ENCODE data around the gene MPST. TPM values are rescaled to one million over a fixed set of nuclear protein-coding genes. Genes with fewer than 3 reads are reported as not detected.
A peak's percentile ranks its signal among the peaks of the same experiment; 100 is the strongest.

Gene MPST
- total RNA-seq, 2 donors from 2014 or later: 221 to 250 TPM

GRCh38 chr22:36998620-36999351 lies 20.8 kb upstream of the MPST start:
- DNase-seq (peak in 1 of 2 donors; percentile 19), ATAC-seq (peak; percentile 38)
- intact Hi-C loops (cut with DNase I, micrococcal nuclease): no loop called here

DNA sequence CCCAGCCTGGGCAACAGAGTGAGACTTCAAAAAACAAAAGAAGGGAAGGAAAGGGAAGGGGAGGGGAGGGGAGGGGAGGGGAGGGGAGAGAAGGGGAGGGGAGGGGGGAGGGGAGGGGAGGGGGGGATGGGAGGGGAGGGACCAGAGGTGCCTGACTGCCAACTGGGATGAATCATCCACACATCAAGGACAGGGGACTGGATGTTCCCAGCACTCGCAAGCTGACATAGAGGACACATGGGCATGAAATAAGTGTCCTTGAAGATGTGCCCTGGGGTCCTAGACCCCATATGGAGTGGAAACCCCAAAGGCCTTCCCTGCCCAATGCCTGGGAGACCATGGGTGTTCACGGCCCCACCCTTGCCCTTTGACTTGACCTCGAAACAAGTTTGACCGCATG lies 20.1 kb upstream of the MPST start:
- DNase-seq: peak in 1 of 2 donors; percentile 23
- intact Hi-C loops (cut with DNase I, micrococcal nuclease): no loop called here
- ATAC-seq: no peak

DNA sequence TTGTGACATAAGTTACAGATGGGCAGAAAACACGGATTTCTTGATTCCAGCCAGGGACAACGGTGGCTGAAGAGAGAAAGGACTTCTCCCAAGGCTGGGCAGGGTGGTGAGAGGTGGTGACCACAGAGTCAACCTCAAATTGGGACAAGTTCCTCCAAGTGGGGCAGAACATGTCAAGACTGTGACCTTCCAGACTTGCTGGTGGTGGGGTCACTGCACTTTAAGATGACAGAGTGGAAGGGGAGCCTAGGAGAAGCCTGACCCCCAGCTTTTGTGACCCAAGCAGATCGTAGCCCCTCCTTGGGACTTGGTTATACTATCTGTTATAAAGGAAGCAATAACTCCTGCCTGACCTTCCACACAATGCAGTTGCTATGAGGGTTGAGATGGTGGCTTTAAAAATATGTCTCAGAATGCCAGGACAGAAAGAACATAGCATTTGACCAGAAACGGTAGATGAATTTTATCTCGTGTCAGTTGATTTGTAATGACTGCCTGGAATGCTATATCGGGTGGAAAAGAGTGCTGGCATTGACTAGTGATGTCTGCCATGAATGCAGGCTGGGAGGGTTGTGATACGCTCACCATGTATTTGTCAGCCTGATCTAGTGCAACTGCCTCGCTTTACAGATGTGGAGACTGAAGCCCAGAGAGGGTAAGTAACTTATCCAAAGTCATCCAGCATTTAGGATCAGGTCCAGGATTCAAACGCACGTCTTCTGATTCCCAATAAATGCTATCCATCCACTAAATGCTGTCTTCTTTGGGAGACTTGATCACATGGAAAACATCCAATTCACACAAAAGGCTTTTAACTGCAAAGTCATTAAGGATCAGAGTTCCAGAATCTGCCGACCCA lies 18.6 kb upstream of the MPST start:
- intact Hi-C loops (cut with DNase I, micrococcal nuclease): no loop called here
- ATAC-seq (no peak), DNase-seq (peak in 1 of 2 donors; percentile 14)

- intact Hi-C loops (cut with DNase I, micrococcal nuclease): no loop called here
- DNase-seq: peak in 1 of 2 donors; percentile 8
These were observed 17.7 kb upstream of the MPST start for GRCh38 chr22:37001826-37002225.

GRCh38 chr22:37002633-37003032 lies 16.9 kb upstream of the MPST start:
- DNase-seq (peak in 1 of 2 donors; percentile 17), ATAC-seq (no peak)
- intact Hi-C loops (cut with DNase I, micrococcal nuclease): no loop called here

More at GRCh38 chr22:37001826-37002225, 17.7 kb upstream of the MPST start:
- no peak for ATAC-seq

DNA sequence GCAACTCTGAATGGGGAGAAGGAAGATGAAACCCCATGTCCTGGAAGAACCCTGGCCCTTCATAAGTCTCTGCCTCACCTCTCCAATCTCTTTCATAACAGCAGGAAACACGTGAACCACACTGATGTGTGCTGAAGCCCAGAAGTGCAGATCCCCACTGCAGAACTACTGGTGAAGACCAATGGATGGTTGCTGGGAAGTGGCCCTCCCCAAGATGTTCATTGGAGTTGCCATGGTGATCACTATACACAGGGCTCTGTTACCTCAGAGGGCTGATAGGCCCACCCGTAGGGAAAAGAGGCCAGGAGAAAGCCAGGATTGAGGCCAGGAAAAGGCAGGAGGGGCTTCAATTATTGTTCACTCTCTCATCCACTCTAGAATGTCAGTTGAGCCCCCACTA lies 11.9 kb upstream of the MPST start:
- ATAC-seq (no peak), DNase-seq (peak in 1 of 2 donors; percentile 10)
- intact Hi-C loops (cut with DNase I, micrococcal nuclease): no loop called here

GRCh38 chr22:37008365-37008764 lies 11.2 kb upstream of the MPST start:
- intact Hi-C loops (cut with DNase I, micrococcal nuclease): no loop called here
- ATAC-seq (no peak), DNase-seq (no peak)

- peak in 1 of 2 donors; percentile 15 for DNase-seq
These were observed 10.1 kb upstream of the MPST start for GRCh38 chr22:37009490-37009889.

GRCh38 chr22:37010174-37010573 lies 9.4 kb upstream of the MPST start:
- intact Hi-C loops (cut with DNase I, micrococcal nuclease): no loop called here

More at GRCh38 chr22:37009490-37009889, 10.1 kb upstream of the MPST start:
- no peak for ATAC-seq
- intact Hi-C loops (cut with DNase I, micrococcal nuclease): no loop called here

GRCh38 chr22:37010976-37011375 lies 8.6 kb upstream of the MPST start:
- intact Hi-C loops (cut with DNase I, micrococcal nuclease): no loop called here
- DNase-seq (peak; percentile 16 to 32), ATAC-seq (no peak)

More at GRCh38 chr22:37010174-37010573, 9.4 kb upstream of the MPST start:
- DNase-seq (peak in 1 of 2 donors; percentile 22), ATAC-seq (no peak)

GRCh38 chr22:37011472-37011871 lies 8.1 kb upstream of the MPST start:
- no peak for DNase-seq
- intact Hi-C loops (cut with DNase I, micrococcal nuclease): no loop called here
- ATAC-seq: no peak

- DNase-seq (peak; percentile 79 to 91), ATAC-seq (peak; percentile 69)
- intact Hi-C loops (cut with DNase I, micrococcal nuclease): no loop called here
These were observed 7.2 kb upstream of the MPST start for GRCh38 chr22:37012262-37012904.

DNA sequence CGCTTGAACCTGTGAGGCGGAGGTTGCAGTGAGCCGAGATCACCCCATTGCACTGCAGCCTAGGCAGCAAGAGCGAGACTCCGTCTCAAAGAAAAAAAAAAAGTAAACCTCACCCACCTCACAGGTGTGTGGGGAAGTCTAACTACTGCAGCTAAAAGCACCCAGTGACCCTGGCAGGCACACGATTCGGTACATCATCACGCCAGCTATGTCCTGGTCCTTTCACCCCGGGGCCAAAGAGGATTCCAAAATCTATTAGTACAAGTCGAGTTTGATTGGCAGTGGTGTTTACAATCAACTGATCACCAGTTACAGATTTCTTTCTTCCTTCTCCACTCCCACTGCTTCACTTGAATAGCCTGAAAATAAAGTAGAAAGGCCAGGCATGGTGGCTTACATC lies 6.6 kb upstream of the MPST start:
- ATAC-seq (peak; percentile 2), DNase-seq (peak in 1 of 2 donors; percentile 33)
- intact Hi-C loops (cut with DNase I, micrococcal nuclease): no loop called here

GRCh38 chr22:37014415-37014806 lies 5.1 kb upstream of the MPST start:
- intact Hi-C loops (cut with DNase I, micrococcal nuclease): no loop called here
- DNase-seq (peak; percentile 17 to 18), ATAC-seq (no peak)

GRCh38 chr22:37014835-37015586 lies 4.5 kb upstream of the MPST start:
- DNase-seq (peak; percentile 60 to 61), ATAC-seq (peak; percentile 10)
- intact Hi-C loops (cut with DNase I, micrococcal nuclease): no loop called here

DNA sequence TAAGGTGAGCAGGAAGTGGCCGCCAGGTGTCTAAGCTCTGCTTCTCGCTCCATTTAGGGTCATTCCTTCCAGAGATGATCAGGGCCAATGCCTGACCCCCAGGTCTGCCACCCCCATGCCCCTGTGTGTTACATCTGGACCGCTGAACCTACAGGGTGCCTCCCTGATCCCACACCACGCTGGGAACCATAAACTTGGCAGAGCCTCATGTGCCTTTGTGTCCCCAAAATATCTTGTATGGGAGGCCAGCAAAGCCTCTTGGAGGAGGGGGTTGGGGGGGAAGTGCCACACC lies 4.0 kb upstream of the MPST start:
- ATAC-seq (peak; percentile 2), DNase-seq (peak; percentile 49 to 52)
- intact Hi-C loops (cut with DNase I, micrococcal nuclease): no loop called here

- DNase-seq (peak; percentile 82 to 89), ATAC-seq (peak; percentile 37)
These were observed 3.2 kb upstream of the MPST start for GRCh38 chr22:37016134-37016910.

DNA sequence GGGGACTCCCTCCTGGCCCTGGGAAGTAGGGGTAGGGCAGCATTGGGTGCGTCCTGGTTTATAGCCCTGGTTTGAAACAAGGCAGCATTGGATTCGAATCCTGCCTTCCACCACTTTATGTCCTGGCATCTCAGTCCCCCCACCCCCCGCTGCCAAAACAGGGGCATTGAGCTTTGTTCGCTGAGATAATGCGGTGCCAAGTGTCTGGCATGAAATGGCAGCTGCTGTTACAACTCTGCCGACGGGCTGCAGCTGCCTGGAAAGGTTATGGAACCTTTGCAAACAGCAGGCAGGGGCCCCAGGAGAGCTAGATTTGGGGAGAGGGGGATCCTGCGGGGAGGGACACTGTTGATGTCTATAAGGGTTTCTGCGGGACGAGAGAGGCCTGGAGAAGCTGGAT lies 2.2 kb upstream of the MPST start:
- ATAC-seq (no peak), DNase-seq (peak in 1 of 2 donors; percentile 32)
- intact Hi-C loops (cut with DNase I, micrococcal nuclease): no loop called here

More at GRCh38 chr22:37016134-37016910, 3.2 kb upstream of the MPST start:
- intact Hi-C loops (cut with DNase I, micrococcal nuclease): no loop called here
